Activated naive CD8-positive, alpha-beta T cell treated with anti-CD3 and anti-CD28 coated beads for 36 hours (primary cell): ENCODE measurements around the gene KRTAP4-2. TPM values are rescaled to one million over a fixed set of nuclear protein-coding genes. Genes with fewer than 3 reads are reported as not detected.
"Not testable (repeated sequence)": the region's sequence is repeated elsewhere in the genome, so short reads cannot be mapped to it uniquely, and the experiment has no call there.

Experiments
- DNase-seq: peaks from one replicate; pipeline ENCODE4 v3.0.0; 2021
- H3K27ac Mint-ChIP-seq: one replicate; pipeline ENCODE4 v1.8.0; 2022; ENCODE audit warnings: mild to moderate bottlenecking, moderate library complexity, mixed read lengths
- H3K27me3 Mint-ChIP-seq: one replicate; pipeline ENCODE4 v1.8.0; 2022; ENCODE audit warnings: mild to moderate bottlenecking, mixed read lengths
- H3K36me3 Mint-ChIP-seq: one replicate; pipeline ENCODE4 v1.8.0; 2021; ENCODE audit warnings: mild to moderate bottlenecking, mixed read lengths
- H3K4me1 Mint-ChIP-seq: one replicate; pipeline ENCODE4 v1.8.0; 2021; ENCODE audit warnings: mixed read lengths
- H3K4me3 Mint-ChIP-seq: one replicate; pipeline ENCODE4 v1.8.0; 2022; ENCODE audit warnings: mild to moderate bottlenecking, moderate library complexity, mixed read lengths
- H3K9me3 Mint-ChIP-seq: one replicate; pipeline ENCODE4 v1.8.0; 2022; ENCODE audit warnings: mixed read lengths
- total RNA-seq, 2 experiments: library from RNA; stranded (reverse); gene quantifications; one replicate each; pipeline ENCODE4 v1.2.3, GENCODE V29; 2021

Gene KRTAP4-2
- total RNA-seq, 2 experiments from 2014 or later: not detected

- no peak for DNase-seq
- no peak overlapping the region for H3K4me3 Mint-ChIP-seq
- no peaks in the 10 kb centered on the region for H3K4me1 Mint-ChIP-seq
- H3K27ac Mint-ChIP-seq: no peak overlapping the region
- no peaks in the 10 kb centered on the region for H3K27me3 Mint-ChIP-seq
- no peaks in the 10 kb centered on the region for H3K9me3 Mint-ChIP-seq
- H3K36me3 Mint-ChIP-seq: no peaks in the 10 kb centered on the region
These were observed 1.0 kb upstream of the KRTAP4-2 start for GRCh38 chr17:41178843-41179616.

- Mint-ChIP-seq H3K9me3 (no peaks in the 10 kb centered on the region), H3K27ac (no peak overlapping the region), H3K36me3 (no peaks in the 10 kb centered on the region), H3K27me3 (no peaks in the 10 kb centered on the region), H3K4me1 (no peaks in the 10 kb centered on the region), H3K4me3 (no peak overlapping the region)
- DNase-seq: no peak
These were observed 320 bp upstream of the KRTAP4-2 start for GRCh38 chr17:41178341-41178740.

GRCh38 chr17:41176744-41177387 is 1.2 kb downstream of the KRTAP4-2 start:
- H3K4me3 Mint-ChIP-seq: no peak overlapping the region
- no peak overlapping the region for H3K27ac Mint-ChIP-seq
- no peaks in the 10 kb centered on the region for H3K27me3 Mint-ChIP-seq
- no peaks in the 10 kb centered on the region for H3K36me3 Mint-ChIP-seq
- H3K9me3 Mint-ChIP-seq: no peaks in the 10 kb centered on the region
- no peak for DNase-seq
- H3K4me1 Mint-ChIP-seq: peaks cover 2% of the 10 kb centered on the region

- Mint-ChIP-seq H3K27ac (no peak overlapping the region), H3K27me3 (no peaks in the 10 kb centered on the region), H3K9me3 (peaks cover 2% of the 10 kb centered on the region), H3K4me1 (peaks cover 2% of the 10 kb centered on the region), H3K36me3 (no peaks in the 10 kb centered on the region), H3K4me3 (no peak overlapping the region)
- no peak for DNase-seq
These were observed 6.1 kb downstream of the KRTAP4-2 start for GRCh38 chr17:41171886-41172285.

GRCh38 chr17:41168121-41168520 is 9.9 kb downstream of the KRTAP4-2 start, which contains the start of gene KRTAP4-3:
Gene KRTAP4-3, minus strand, starts transcription at chr17:41168221. Its CDS starts 49 bp downstream, at chr17:41168172.
- H3K9me3 Mint-ChIP-seq: peaks cover 2% of the 10 kb centered on the region

GRCh38 chr17:41167561-41167960 is 10.5 kb downstream of the KRTAP4-2 start:
- H3K4me1 Mint-ChIP-seq: no peaks in the 10 kb centered on the region
- no peak overlapping the region for H3K4me3 Mint-ChIP-seq
- H3K36me3 Mint-ChIP-seq: no peaks in the 10 kb centered on the region
- H3K27ac Mint-ChIP-seq: no peak overlapping the region
- H3K9me3 Mint-ChIP-seq: peaks cover 2% of the 10 kb centered on the region
- H3K27me3 Mint-ChIP-seq: no peaks in the 10 kb centered on the region
- no peak for DNase-seq

More at GRCh38 chr17:41168121-41168520, 9.9 kb downstream of the KRTAP4-2 start, which contains the start of gene KRTAP4-3:
- Mint-ChIP-seq H3K4me3 (no peak within 1 kb of the TSS), H3K36me3 (no peaks in the 10 kb centered on the region), H3K27ac (no peak within 1 kb of the TSS), H3K4me1 (peaks cover 2% of the 10 kb centered on the region), H3K27me3 (no peaks in the 10 kb centered on the region)
- DNase-seq: no peak

- no peak overlapping the region for H3K27ac Mint-ChIP-seq
- no peak for DNase-seq
- no peaks in the 10 kb centered on the region for H3K27me3 Mint-ChIP-seq
- H3K9me3 Mint-ChIP-seq: no peaks in the 10 kb centered on the region
- H3K4me3 Mint-ChIP-seq: no peak overlapping the region
- no peaks in the 10 kb centered on the region for H3K36me3 Mint-ChIP-seq
- H3K4me1 Mint-ChIP-seq: no peaks in the 10 kb centered on the region
These were observed 14.2 kb downstream of the KRTAP4-2 start for GRCh38 chr17:41163828-41164227.

GRCh38 chr17:41160648-41161047 is 17.4 kb downstream of the KRTAP4-2 start, which contains the start of gene KRTAP4-4:
Gene KRTAP4-4, minus strand, starts transcription at chr17:41160748. Its CDS starts 57 bp downstream, at chr17:41160691.
- H3K27ac Mint-ChIP-seq: no peak within 1 kb of the TSS
- no peak for DNase-seq
- H3K4me3 Mint-ChIP-seq: no peak within 1 kb of the TSS
- no peaks in the 10 kb centered on the region for H3K27me3 Mint-ChIP-seq
- H3K9me3 Mint-ChIP-seq: no peaks in the 10 kb centered on the region
- H3K36me3 Mint-ChIP-seq: no peaks in the 10 kb centered on the region
- no peaks in the 10 kb centered on the region for H3K4me1 Mint-ChIP-seq

GRCh38 chr17:41160190-41160589 is 17.8 kb downstream of the KRTAP4-2 start:
- DNase-seq, H3K36me3 Mint-ChIP-seq, H3K9me3 Mint-ChIP-seq, H3K4me1 Mint-ChIP-seq, H3K27me3 Mint-ChIP-seq, H3K4me3 Mint-ChIP-seq, H3K27ac Mint-ChIP-seq: not testable (repeated sequence)

GRCh38 chr17:41153856-41154255 is 24.2 kb downstream of the KRTAP4-2 start:
- Mint-ChIP-seq H3K4me1 (no peaks in the 10 kb centered on the region), H3K27me3 (no peaks in the 10 kb centered on the region), H3K4me3 (no peak overlapping the region), H3K27ac (no peak overlapping the region), H3K36me3 (no peaks in the 10 kb centered on the region), H3K9me3 (no peaks in the 10 kb centered on the region)
- DNase-seq: no peak

- no peaks in the 10 kb centered on the region for H3K27me3 Mint-ChIP-seq
- H3K27ac Mint-ChIP-seq: no peak overlapping the region
- no peak overlapping the region for H3K4me3 Mint-ChIP-seq
- no peak for DNase-seq
- H3K36me3 Mint-ChIP-seq: no peaks in the 10 kb centered on the region
- no peaks in the 10 kb centered on the region for H3K4me1 Mint-ChIP-seq
- H3K9me3 Mint-ChIP-seq: no peaks in the 10 kb centered on the region
These were observed 26.5 kb downstream of the KRTAP4-2 start for GRCh38 chr17:41151525-41151924.

- no peak for DNase-seq
- H3K4me1 Mint-ChIP-seq: no peaks in the 10 kb centered on the region
- no peak overlapping the region for H3K4me3 Mint-ChIP-seq
- H3K36me3 Mint-ChIP-seq: no peaks in the 10 kb centered on the region
- peaks cover 1% of the 10 kb centered on the region for H3K9me3 Mint-ChIP-seq
- H3K27ac Mint-ChIP-seq: no peak overlapping the region
- no peaks in the 10 kb centered on the region for H3K27me3 Mint-ChIP-seq
These were observed 28.0 kb downstream of the KRTAP4-2 start for GRCh38 chr17:41150026-41150425.

GRCh38 chr17:41149652-41149985 is 28.4 kb downstream of the KRTAP4-2 start, which contains the start of gene KRTAP4-5:
Gene KRTAP4-5, minus strand, starts transcription at chr17:41149825. Its CDS starts 58 bp downstream, at chr17:41149767.
- no peak for DNase-seq
- Mint-ChIP-seq H3K9me3 (peaks cover 1% of the 10 kb centered on the region), H3K27ac (no peak within 1 kb of the TSS), H3K4me1 (no peaks in the 10 kb centered on the region), H3K4me3 (no peak within 1 kb of the TSS), H3K27me3 (no peaks in the 10 kb centered on the region), H3K36me3 (no peaks in the 10 kb centered on the region)

- H3K27me3 Mint-ChIP-seq, H3K4me3 Mint-ChIP-seq, H3K27ac Mint-ChIP-seq, H3K36me3 Mint-ChIP-seq, H3K9me3 Mint-ChIP-seq, DNase-seq, H3K4me1 Mint-ChIP-seq: not testable (repeated sequence)
These were observed 28.9 kb downstream of the KRTAP4-2 start for GRCh38 chr17:41148971-41149651.

GRCh38 chr17:41147531-41148204 is 30.4 kb downstream of the KRTAP4-2 start:
- Mint-ChIP-seq H3K9me3 (peaks cover 11% of the 10 kb centered on the region), H3K27ac (no peak overlapping the region), H3K4me1 (no peaks in the 10 kb centered on the region), H3K4me3 (no peak overlapping the region), H3K27me3 (no peaks in the 10 kb centered on the region), H3K36me3 (peaks cover 4% of the 10 kb centered on the region)
- no peak for DNase-seq
